GM18526 (cell line): ENCODE data around the gene PJA1.

Source experiments
- POLR2A ChIP-seq: IDR thresholded peaks from 3 replicates; pipeline ENCODE4 v1.6.1; 2011; ENCODE audit not compliant: insufficient read length; ENCODE audit errors: extremely low read depth

PJA1 gene

GRCh38 chrX:69182818-69183380 lies 17.6 kb upstream of the PJA1 start:
- TF ChIP-seq POLR2A: no peak

GRCh38 chrX:69179380-69179911 lies 14.2 kb upstream of the PJA1 start:
- TF ChIP-seq POLR2A: no peak

GRCh38 chrX:69178592-69178991 lies 13.3 kb upstream of the PJA1 start:
- no peak for TF ChIP-seq POLR2A

GRCh38 chrX:69177511-69178162 lies 12.4 kb upstream of the PJA1 start:
- no peak for TF ChIP-seq POLR2A

GRCh38 chrX:69176053-69176452 lies 10.8 kb upstream of the PJA1 start:
- TF ChIP-seq POLR2A: no peak

- no peak for TF ChIP-seq POLR2A
Measured at GRCh38 chrX:69173906-69174305, 8.7 kb upstream of the PJA1 start.

- TF ChIP-seq POLR2A: no peak
Measured at GRCh38 chrX:69172937-69173336, 7.7 kb upstream of the PJA1 start.

GRCh38 chrX:69170319-69170718 lies 5.1 kb upstream of the PJA1 start:
- TF ChIP-seq POLR2A: no peak

- no peak for TF ChIP-seq POLR2A
Measured at GRCh38 chrX:69163936-69164741, 1.1 kb downstream of the PJA1 start.

GRCh38 chrX:69162361-69162865 lies 2.8 kb downstream of the PJA1 start:
- no peak for TF ChIP-seq POLR2A

- no peak for TF ChIP-seq POLR2A
Measured at GRCh38 chrX:69161786-69162349, 3.4 kb downstream of the PJA1 start.

GRCh38 chrX:69161371-69161770 lies 3.9 kb downstream of the PJA1 start:
- no peak for TF ChIP-seq POLR2A

- no peak for TF ChIP-seq POLR2A
Measured at GRCh38 chrX:69158166-69158980, 6.9 kb downstream of the PJA1 start.

- TF ChIP-seq POLR2A: no peak
Measured at GRCh38 chrX:69156638-69157037, 8.6 kb downstream of the PJA1 start.
